ENCODE data around the gene MRPL4.

- TF ChIP-seq CTCF (IDR thresholded peaks at IDR 0.05) (no peak), POLR2AphosphoS5 (IDR thresholded peaks at IDR 0.05) (no peak)
Measured at GRCh38 chr19:10219678-10220077, 32.3 kb upstream of the MRPL4 start.
